GM04503 (cell line): Measurements from ENCODE around the gene NPAS4.
"Not testable (repeated sequence)": the region's sequence is repeated elsewhere in the genome, so short reads cannot be mapped to it uniquely, and the experiment has no call there.

Experiments
- DNase-seq: peaks from one replicate; pipeline ENCODE4 v3.0.0-alpha.2; 2012; ENCODE audit warnings: low read depth

NPAS4 gene

GRCh38 chr11:66457826-66458225, 37.0 kb downstream of the NPAS4 start:
- DNase-seq = no peak

- DNase-seq = no peak
Observed at GRCh38 chr11:66459138-66459778, 38.4 kb downstream of the NPAS4 start.

- no peak for DNase-seq
Observed at GRCh38 chr11:66462010-66462409, 41.2 kb downstream of the NPAS4 start.

- no peak for DNase-seq
Observed at GRCh38 chr11:66462911-66463310, 42.1 kb downstream of the NPAS4 start.

GRCh38 chr11:66464116-66464515, 43.3 kb downstream of the NPAS4 start:
- DNase-seq = not testable (repeated sequence)

GRCh38 chr11:66464916-66465315, 44.1 kb downstream of the NPAS4 start:
- DNase-seq = no peak

- no peak for DNase-seq
Observed at GRCh38 chr11:66465373-66466224, 44.8 kb downstream of the NPAS4 start.

GRCh38 chr11:66466225-66467033, 45.6 kb downstream of the NPAS4 start, which contains the start of gene PELI3:
Gene PELI3 (plus strand): TSS chr11:66466905. CDS start chr11:66468129, 1,224 bp downstream.
- DNase-seq = peak; percentile 36

- no peak for DNase-seq
Observed at GRCh38 chr11:66467034-66467659, 46.3 kb downstream of the NPAS4 start.

GRCh38 chr11:66467756-66468155, 46.9 kb downstream of the NPAS4 start:
- no peak for DNase-seq

GRCh38 chr11:66468691-66469090, 47.9 kb downstream of the NPAS4 start:
- no peak for DNase-seq

- DNase-seq = no peak
Observed at GRCh38 chr11:66469441-66469840, 48.6 kb downstream of the NPAS4 start.

- no peak for DNase-seq
Observed at GRCh38 chr11:66470015-66470414, 49.2 kb downstream of the NPAS4 start.

GRCh38 chr11:66471142-66471541, 50.3 kb downstream of the NPAS4 start:
- no peak for DNase-seq

GRCh38 chr11:66472054-66472453, 51.2 kb downstream of the NPAS4 start:
- no peak for DNase-seq

GRCh38 chr11:66473167-66473566, 52.3 kb downstream of the NPAS4 start:
- no peak for DNase-seq

GRCh38 chr11:66473608-66474515, 53.0 kb downstream of the NPAS4 start:
- no peak for DNase-seq

- DNase-seq = no peak
Observed at GRCh38 chr11:66475349-66476172, 54.7 kb downstream of the NPAS4 start.
